Umbilical cord (tissue), 2 donors: ENCODE measurements around the gene HS6ST1. TPM values are rescaled to one million over a fixed set of nuclear protein-coding genes. Genes with fewer than 3 reads are reported as not detected.

Experiments used
- DNase-seq: peaks from one replicate; pipeline ENCODE4 v3.0.0-alpha.2; 2015; ENCODE audit warnings: low spot score
- total RNA-seq: library from RNA; depleted of rRNA; stranded (reverse); fragments of >200 nt; gene quantifications from one replicate; pipeline ENCODE4 v1.2.3, GENCODE V29; 2014; ENCODE audit warnings: low replicate concordance; ENCODE audit not compliant: insufficient read depth

Gene HS6ST1
- total RNA-seq, 1 donor from 2014 or later, result 23.6 TPM

DNA sequence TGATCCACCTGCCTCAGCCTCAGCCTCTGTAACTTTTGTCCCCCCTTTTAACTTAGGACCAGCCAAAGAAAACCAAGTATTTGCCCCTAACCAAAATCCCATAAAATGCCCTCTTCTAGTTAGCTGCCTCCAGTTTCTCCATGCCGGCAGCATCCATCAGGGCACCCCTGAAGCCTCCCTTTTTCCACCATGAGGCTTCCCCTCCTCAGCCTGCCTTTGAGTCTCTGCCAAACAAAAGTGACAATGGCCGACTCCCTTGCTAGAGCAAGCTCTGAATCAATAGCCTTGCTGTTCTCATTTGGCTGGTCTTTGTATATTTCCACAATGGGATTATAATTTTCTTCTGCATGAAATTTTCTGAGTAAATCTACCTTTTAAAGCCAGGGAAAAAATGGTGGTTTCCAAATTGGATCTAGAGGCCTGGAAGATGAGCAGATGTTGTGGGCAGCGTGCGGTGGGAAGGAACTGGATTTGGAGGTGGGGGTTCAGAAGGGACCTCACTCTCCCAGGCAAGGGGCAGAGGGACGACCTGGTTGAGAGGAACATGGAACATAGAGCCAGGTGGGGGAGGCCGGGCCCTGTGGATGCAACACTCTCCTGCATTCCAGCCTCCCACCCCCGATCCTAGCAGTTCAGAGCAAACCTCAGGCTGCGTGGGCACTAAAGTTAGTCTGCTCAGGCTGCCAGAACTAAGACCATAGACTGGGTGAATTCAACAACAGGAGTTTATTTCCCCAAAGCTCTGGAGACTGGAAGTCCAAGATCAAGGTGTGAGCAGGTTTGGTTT lies 80.6 kb downstream of the HS6ST1 start:
- DNase-seq, result no peak

- no peak for DNase-seq
Observed at GRCh38 chr2:128237081-128237534, 81.6 kb downstream of the HS6ST1 start.

- peak; percentile 50 for DNase-seq
Observed at GRCh38 chr2:128236491-128237035, 82.1 kb downstream of the HS6ST1 start.

DNA sequence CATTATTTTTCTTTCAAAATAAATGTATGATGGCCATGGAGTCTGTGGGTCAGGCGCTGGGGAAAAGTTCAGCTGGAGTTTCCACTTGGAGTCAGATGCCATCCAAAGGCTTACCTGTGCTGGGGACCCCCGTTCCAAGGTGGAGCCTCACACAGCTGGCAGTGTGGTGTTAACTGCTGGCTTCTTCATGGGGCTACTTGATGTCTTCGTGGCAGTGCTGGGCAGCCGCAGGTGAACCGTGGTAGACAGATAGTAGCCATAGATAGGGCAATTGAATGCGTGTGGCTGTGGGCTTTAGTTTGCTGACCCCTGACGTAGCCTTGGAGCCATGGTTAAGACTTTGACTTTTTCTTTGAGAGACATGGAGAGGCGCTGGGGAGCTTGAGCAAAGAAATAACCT lies 83.1 kb downstream of the HS6ST1 start:
- no peak for DNase-seq

DNA sequence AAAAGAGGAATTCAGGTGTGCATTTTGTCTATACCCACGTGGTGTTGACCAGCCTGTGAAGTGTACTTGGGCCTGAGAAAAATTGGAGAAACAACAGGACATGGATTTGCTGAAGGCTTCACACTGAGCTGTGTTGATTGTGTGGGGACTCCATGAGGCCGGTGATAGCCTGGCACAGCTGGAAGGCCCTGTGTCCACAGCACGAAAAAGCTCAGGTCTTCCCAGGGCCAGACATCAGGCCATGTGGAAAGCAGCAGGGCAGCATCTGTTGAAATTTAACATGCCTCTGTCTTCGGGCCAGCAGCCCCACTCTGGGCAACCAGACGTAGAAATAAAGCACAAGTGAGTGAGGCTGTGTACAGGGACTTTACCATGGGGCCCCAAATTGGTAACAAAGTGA lies 84.1 kb downstream of the HS6ST1 start:
- no peak for DNase-seq

GRCh38 chr2:128233790-128234395 lies 84.8 kb downstream of the HS6ST1 start:
- DNase-seq, result no peak

GRCh38 chr2:128232965-128233789 lies 85.5 kb downstream of the HS6ST1 start:
- DNase-seq, result peak; percentile 69

DNA sequence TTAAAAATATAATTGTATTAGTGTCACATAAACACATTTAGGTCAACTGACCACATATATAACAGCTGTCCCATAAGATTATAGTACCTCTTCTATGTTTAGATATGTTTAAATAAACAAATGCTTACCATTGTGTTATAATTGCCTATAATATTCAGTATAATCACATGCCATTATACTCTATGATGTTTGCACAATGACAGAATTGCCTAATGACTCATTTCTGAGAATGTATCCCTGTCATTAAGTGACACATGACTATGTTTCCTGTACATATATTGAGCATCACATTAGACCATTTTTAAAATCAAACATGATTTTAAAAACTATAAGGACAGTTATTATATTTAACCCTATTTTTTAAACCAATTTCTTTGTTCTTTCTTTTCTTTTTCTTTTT lies 89.8 kb downstream of the HS6ST1 start:
- no peak for DNase-seq

GRCh38 chr2:128227862-128228261 lies 90.8 kb downstream of the HS6ST1 start:
- no peak for DNase-seq

DNA sequence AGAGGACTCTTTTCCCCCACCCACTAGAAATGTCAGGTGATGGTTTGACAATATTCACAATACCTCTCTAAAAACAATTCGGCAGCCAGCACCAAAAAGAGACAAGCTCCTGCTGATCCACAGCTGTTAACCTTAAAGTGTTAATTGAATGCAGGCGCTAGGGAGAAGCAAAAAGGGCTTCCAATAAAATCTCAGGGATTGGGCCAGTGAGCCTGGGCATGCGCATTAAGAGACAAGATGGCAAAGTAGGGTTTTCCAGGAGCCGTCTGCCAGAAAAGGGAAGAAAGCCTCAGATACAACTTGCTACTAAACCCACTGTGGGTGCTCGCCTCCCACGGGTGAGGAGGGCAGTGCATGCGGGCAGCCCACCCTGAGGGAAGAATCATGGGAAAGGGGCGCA lies 98.8 kb downstream of the HS6ST1 start:
- no peak for DNase-seq

- no peak for DNase-seq
Observed at GRCh38 chr2:128217671-128218070, 101.0 kb downstream of the HS6ST1 start.

GRCh38 chr2:128215897-128216642 lies 102.6 kb downstream of the HS6ST1 start:
- DNase-seq, result no peak

Other genes starting within 250 kb of the HS6ST1 start
- gene UGGT1, start 227.7 kb downstream of the HS6ST1 start, total RNA-seq, result 28.6 TPM